Coronary artery (tissue), 2 donors: Measurements from ENCODE around the gene CNP.

ENCODE experiments used
- DNase-seq: peaks from one replicate; pipeline ENCODE4 v3.0.0-alpha.2; 2017; ENCODE audit warnings: low spot score
- H3K27ac ChIP-seq, 2 donors: fragments of 200-600 bp; sonication (generic); one replicate each; pipeline ENCODE4 v1.5.1; 2016 to 2019
- H3K4me3 ChIP-seq: fragments of 200-600 bp; sonication (generic); 2 replicates; pipeline ENCODE4 v1.5.1; 2016; ENCODE audit warnings: mild to moderate bottlenecking, moderate library complexity
- TF ChIP-seq, protein P1 (sequence below): fragments of 200-600 bp; sonication (generic); IDR thresholded peaks from one replicate; pipeline ENCODE4 v1.5.1; 2019; ENCODE audit warnings: antibody characterized with exemption

CNP gene

GRCh38 chr17:41974031-41974430 is 7.4 kb downstream of the CNP start:
- H3K4me3 ChIP-seq = no peak overlapping the region
- DNase-seq = no peak
- TF ChIP-seq, protein P1, sequence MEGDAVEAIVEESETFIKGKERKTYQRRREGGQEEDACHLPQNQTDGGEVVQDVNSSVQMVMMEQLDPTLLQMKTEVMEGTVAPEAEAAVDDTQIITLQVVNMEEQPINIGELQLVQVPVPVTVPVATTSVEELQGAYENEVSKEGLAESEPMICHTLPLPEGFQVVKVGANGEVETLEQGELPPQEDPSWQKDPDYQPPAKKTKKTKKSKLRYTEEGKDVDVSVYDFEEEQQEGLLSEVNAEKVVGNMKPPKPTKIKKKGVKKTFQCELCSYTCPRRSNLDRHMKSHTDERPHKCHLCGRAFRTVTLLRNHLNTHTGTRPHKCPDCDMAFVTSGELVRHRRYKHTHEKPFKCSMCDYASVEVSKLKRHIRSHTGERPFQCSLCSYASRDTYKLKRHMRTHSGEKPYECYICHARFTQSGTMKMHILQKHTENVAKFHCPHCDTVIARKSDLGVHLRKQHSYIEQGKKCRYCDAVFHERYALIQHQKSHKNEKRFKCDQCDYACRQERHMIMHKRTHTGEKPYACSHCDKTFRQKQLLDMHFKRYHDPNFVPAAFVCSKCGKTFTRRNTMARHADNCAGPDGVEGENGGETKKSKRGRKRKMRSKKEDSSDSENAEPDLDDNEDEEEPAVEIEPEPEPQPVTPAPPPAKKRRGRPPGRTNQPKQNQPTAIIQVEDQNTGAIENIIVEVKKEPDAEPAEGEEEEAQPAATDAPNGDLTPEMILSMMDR = no peak
- H3K27ac ChIP-seq = no peak overlapping the region

- Histone ChIP-seq H3K27ac (no peak overlapping the region), H3K4me3 (no peak overlapping the region)
- no peak for DNase-seq
- TF ChIP-seq, protein P1 = no peak
Measured at GRCh38 chr17:41974658-41975057, 8.1 kb downstream of the CNP start.

- TF ChIP-seq, protein P1 = no peak
- no peak for DNase-seq
- Histone ChIP-seq H3K27ac (peak overlapping the region in 1 of 2 donors; percentile 65), H3K4me3 (no peak overlapping the region)
Measured at GRCh38 chr17:41975099-41976083, 8.8 kb downstream of the CNP start.

GRCh38 chr17:41976142-41976768 is 9.7 kb downstream of the CNP start:
- TF ChIP-seq, protein P1 = no peak
- no peak overlapping the region for H3K4me3 ChIP-seq
- H3K27ac ChIP-seq = peak overlapping the region in 1 of 2 donors; percentile 65
- DNase-seq = no peak

DNA sequence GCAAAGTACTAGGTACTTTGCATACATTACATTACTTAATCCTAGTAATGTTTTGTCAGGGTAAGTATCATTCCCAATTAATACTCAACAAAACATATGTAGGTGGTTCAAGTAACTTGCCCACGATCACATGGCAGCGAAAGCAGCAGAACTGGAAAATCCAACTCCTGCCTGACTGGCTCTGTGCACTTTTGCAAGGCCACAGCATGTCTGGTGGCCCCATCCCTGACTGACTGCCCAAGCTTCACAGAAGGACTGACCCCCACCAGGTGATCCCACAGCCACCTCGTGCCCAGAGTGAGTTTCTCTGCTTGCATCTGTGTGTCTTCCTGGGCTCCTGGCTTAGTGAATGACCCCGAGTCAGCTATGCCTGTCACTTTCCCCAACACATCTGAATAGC is 11.4 kb downstream of the CNP start:
- no peak for DNase-seq
- TF ChIP-seq, protein P1 = no peak
- no peak overlapping the region for H3K27ac ChIP-seq
- H3K4me3 ChIP-seq = no peak overlapping the region

GRCh38 chr17:41982026-41982760 is 15.6 kb downstream of the CNP start:
- no peak overlapping the region for H3K4me3 ChIP-seq
- no peak overlapping the region for H3K27ac ChIP-seq
- TF ChIP-seq, protein P1 = no peak
- peak; percentile 52 for DNase-seq
